ENCODE measurements around the gene LUC7L3. TPM values are rescaled to one million over a fixed set of nuclear protein-coding genes. Genes with fewer than 3 reads are reported as not detected.

Gene LUC7L3
- total RNA-seq, 1 experiment from 2014 or later: 154 TPM

GRCh38 chr17:50781167-50781566 is 61.8 kb downstream of the LUC7L3 start:
- no peaks in the 10 kb centered on the region for H3K27me3 Mint-ChIP-seq (ENCODE audit: low read depth)
- peaks cover 2 to 3% of the 10 kb centered on the region in 2 experiments; a peak in 2 of 4 replicates for H3K4me1 Mint-ChIP-seq
- Histone ChIP-seq H4K20me1 (ENCODE audit: control insufficient read depth, insufficient read depth, insufficient read length) (no peaks in the 10 kb centered on the region), H2BK120ac (ENCODE audit: low read depth, low read length, poor library complexity, severe bottlenecking) (no peak overlapping the region), H3K4ac (ENCODE audit: low read depth, low read length) (no peak overlapping the region), H3K79me2 (ENCODE audit: insufficient read depth, low read length) (no peaks in the 10 kb centered on the region), H3K9me3 (ENCODE audit: control insufficient read depth, low read depth, low read length) (no peaks in the 10 kb centered on the region), H3K4me2 (ENCODE audit: insufficient read depth, insufficient read length, low read length) (no peak overlapping the region), H2BK20ac (ENCODE audit: low read depth, low read length, poor library complexity, severe bottlenecking) (no peak overlapping the region), H2AK5ac (ENCODE audit: insufficient read length, low read length) (no peak overlapping the region), H3K23ac (ENCODE audit: insufficient read length, low read depth, low read length) (no peak overlapping the region), H3T11ph (ENCODE audit: low read length) (no peak overlapping the region), H4K5ac (ENCODE audit: insufficient read length, low read depth, low read length) (no peak overlapping the region), H2AFZ (ENCODE audit: low read length) (no peak overlapping the region), H4K8ac (replicated peaks; ENCODE audit: insufficient read length, low read depth, low read length) (no peak overlapping the region), H2BK15ac (ENCODE audit: low read depth, low read length) (no peak overlapping the region), H3K9ac (ENCODE audit: extremely low read depth, insufficient read length, low read length) (no peak overlapping the region), H3K14ac (ENCODE audit: insufficient read depth, low read length) (no peak overlapping the region), H2BK5ac (ENCODE audit: insufficient read length, low read length) (no peak overlapping the region), H3K27ac (ENCODE audit: insufficient read length, low read depth, low read length) (no peak overlapping the region), H3K23me2 (ENCODE audit: insufficient read length, low read depth, low read length, poor library complexity, severe bottlenecking) (no peaks in the 10 kb centered on the region), H4K91ac (ENCODE audit: insufficient read length, low read depth, low read length) (no peak overlapping the region), H3K27me3 (ENCODE audit: insufficient read depth, low read length) (no peaks in the 10 kb centered on the region), H2BK12ac (ENCODE audit: insufficient read length, low read depth, low read length) (no peak overlapping the region), H3K18ac (ENCODE audit: insufficient read length, low read depth, low read length) (no peak overlapping the region), H3K56ac (ENCODE audit: insufficient read length, low read depth, low read length) (no peak overlapping the region), H3K4me1 (ENCODE audit: insufficient read depth, low read length) (no peaks in the 10 kb centered on the region), H3K79me1 (ENCODE audit: insufficient read depth, low read depth, low read length, poor library complexity, severe bottlenecking) (no peaks in the 10 kb centered on the region)
- WGBS (ENCODE audit: extremely low coverage, insufficient read length, low lambda C conversion rate): no CpG with 5 or more reads among the region's 38 CpGs
- H3K9me3 Mint-ChIP-seq: no peaks in the 10 kb centered on the region
- no peak for DNase-seq
- no peak overlapping the region for H3K27ac Mint-ChIP-seq
- no peak overlapping the region for H3K4me3 Mint-ChIP-seq
- no peak for TF ChIP-seq CTCF (conservative IDR thresholded peaks at IDR 0.05)
- H3K36me3 Mint-ChIP-seq (ENCODE audit: insufficient read depth in 1 of 3, low read depth in 3 of 3): no peaks in the 10 kb centered on the region; a peak in 1 of 7 replicates
